H1 (cell line): Measurements from ENCODE around the gene FOXD4L3.
"Not testable (repeated sequence)": the region's sequence is repeated elsewhere in the genome, so short reads cannot be mapped to it uniquely, and the experiment has no call there.

Experiments
- BRCA1 ChIP-seq: IDR thresholded peaks from 2 replicates; pipeline ENCODE4 v1.6.1; 2012; ENCODE audit warnings: low read depth, low read length, improper control_type of control experiment
- CEBPB ChIP-seq: IDR thresholded peaks from 2 replicates; pipeline ENCODE4 v1.6.1; 2012; ENCODE audit warnings: low read depth, low read length
- CHD1 ChIP-seq: IDR thresholded peaks from 2 replicates; pipeline ENCODE4 v1.6.1; 2012; ENCODE audit warnings: low read depth, low read length, improper control_type of control experiment
- CHD2 ChIP-seq: IDR thresholded peaks from 2 replicates; pipeline ENCODE4 v1.6.1; 2012; ENCODE audit warnings: low read length, improper control_type of control experiment
- CTCF ChIP-seq, 3 experiments: IDR thresholded peaks; 1 replicate in 2 of 3; 2 replicates in 1 of 3; pipeline versions ENCODE4 v1.5.1 to v1.6.1; 2011; ENCODE audit warnings: low read length in 3 of 3, mild to moderate bottlenecking in 3 of 3, inconsistent platforms in 2 of 3, low read depth in 1 of 3, moderate library complexity in 1 of 3; ENCODE audit not compliant: insufficient read depth in 1 of 3; ENCODE audit errors: control extremely low read depth in 1 of 3
- GABPA ChIP-seq: IDR thresholded peaks from 2 replicates; pipeline ENCODE4 v1.6.1; 2011; ENCODE audit warnings: mild to moderate bottlenecking, low read length, moderate library complexity, borderline replicate concordance; ENCODE audit not compliant: insufficient read depth
- MAX ChIP-seq: IDR thresholded peaks from 2 replicates; pipeline ENCODE4 v1.6.1; 2012; ENCODE audit warnings: inconsistent platforms
- POLR2A ChIP-seq, 2 experiments: IDR thresholded peaks; 1 replicate in 1 of 2; 2 replicates in 1 of 2; pipeline ENCODE4 v1.6.1; 2011; ENCODE audit warnings: low read depth in 2 of 2, low read length in 2 of 2, mild to moderate bottlenecking in 2 of 2; ENCODE audit errors: control extremely low read depth in 1 of 2
- SIN3A ChIP-seq, 2 experiments: IDR thresholded peaks in 1 of 2; conservative IDR thresholded peaks in 1 of 2; 2 replicates each; pipeline ENCODE4 v1.6.1; 2011 to 2012; ENCODE audit warnings: low read length in 2 of 2, improper control_type of control experiment in 1 of 2, low read depth in 1 of 2, mild to moderate bottlenecking in 1 of 2
- SRF ChIP-seq: IDR thresholded peaks from 2 replicates; pipeline ENCODE4 v1.6.1; 2011; ENCODE audit warnings: mild to moderate bottlenecking, low read depth, low read length, moderate library complexity
- SUZ12 ChIP-seq: fragments of 200-600 bp; sonication (generic); IDR thresholded peaks from 2 replicates; pipeline ENCODE4 v1.6.1; 2012; ENCODE audit warnings: mild to moderate bottlenecking, inconsistent platforms, low read length, moderate library complexity, mixed read lengths
- TEAD4 ChIP-seq: IDR thresholded peaks from 2 replicates; pipeline ENCODE4 v1.6.1; 2012; ENCODE audit warnings: low read depth, low read length, inconsistent platforms, mixed read lengths

GRCh38 chr9:68304212-68304611 is 1.5 kb downstream of the FOXD4L3 start:
- TF ChIP-seq CTCF (IDR thresholded peaks at IDR 0.05; ENCODE audit: control extremely low read depth in 1 of 3, insufficient read depth in 1 of 3, low read depth in 1 of 3, low read length in 3 of 3); GABPA; POLR2A (IDR thresholded peaks at IDR 0.05; ENCODE audit: control extremely low read depth in 1 of 2, low read depth in 2 of 2, low read length in 2 of 2); BRCA1; CHD2; MAX; TEAD4; SRF; CEBPB; SIN3A (conservative IDR thresholded peaks at IDR 0.05 in 1 of 2, IDR thresholded peaks at IDR 0.05 in 1 of 2; ENCODE audit: low read depth in 1 of 2, low read length in 2 of 2); CHD1: not testable (repeated sequence)
- TF ChIP-seq SUZ12: 0 out of 2 replicates have a peak, but pooled peaks have one; percentile 14
